Gastroesophageal sphincter (tissue), 4 donors: ENCODE measurements around the gene MAGEF1. TPM values are rescaled to one million over a fixed set of nuclear protein-coding genes. Genes with fewer than 3 reads are reported as not detected.
A peak's percentile ranks its signal among the peaks of the same experiment; 100 is the strongest.

Source experiments
- ATAC-seq: fragments of 150-250 bp; one replicate; pipeline ENCODE4 v1.9.1; 2016; ENCODE audit warnings: mild to moderate bottlenecking, moderate library complexity
- H3K27ac ChIP-seq, 4 donors: fragments of 200-600 bp; sonication (generic) in 3 of 4; 1 replicate in 3 of 4; 2 replicates in 1 of 4; pipeline ENCODE4 v1.5.1; 2016 to 2019
- H3K27me3 ChIP-seq: fragments of 200-600 bp; sonication (generic); one replicate; pipeline ENCODE4 v1.5.1; 2019
- H3K36me3 ChIP-seq, 2 donors: fragments of 200-600 bp; sonication (generic); one replicate each; pipeline ENCODE4 v1.5.1; 2019; ENCODE audit warnings: control low read depth in 1 of 2
- H3K4me1 ChIP-seq, 3 donors: fragments of 200-600 bp; sonication (generic); 1 replicate in 2 of 3; 2 replicates in 1 of 3; pipeline ENCODE4 v1.5.1; 2016 to 2019; ENCODE audit warnings: control low read depth in 2 of 3
- H3K4me3 ChIP-seq, 2 donors: fragments of 200-600 bp; sonication (generic); one replicate each; pipeline ENCODE4 v1.5.1; 2019; ENCODE audit warnings: mild to moderate bottlenecking in 1 of 2, moderate library complexity in 1 of 2
- H3K9me3 ChIP-seq, 3 donors: fragments of 200-600 bp; sonication (generic); one replicate each; pipeline ENCODE4 v1.5.1; 2017 to 2019; ENCODE audit warnings: control low read depth in 2 of 3
- EP300 ChIP-seq: sonication (generic); formaldehyde crosslinking; IDR thresholded peaks from one replicate; pipeline ENCODE4 v1.6.1; 2017; ENCODE audit warnings: antibody characterized with exemption, mild to moderate bottlenecking
- POLR2A ChIP-seq, 2 donors: fragments of 450-650 bp; IDR thresholded peaks; one replicate each; pipeline ENCODE4 v1.6.1; 2017; ENCODE audit warnings: antibody characterized with exemption in 2 of 2, mild to moderate bottlenecking in 2 of 2, moderate library complexity in 1 of 2
- POLR2AphosphoS5 ChIP-seq: sonication (generic); formaldehyde crosslinking; IDR thresholded peaks from one replicate; pipeline ENCODE4 v1.6.1; 2017; ENCODE audit warnings: antibody characterized with exemption
- WGBS, 2 donors: methylation state at CpG; one replicate each; pipeline ENCODE4 v1.1.5; 2018; ENCODE audit warnings: low coverage in 1 of 2; 5-methylcytosine and 5-hydroxymethylcytosine counted together
- total RNA-seq, 4 donors: library from RNA; depleted of rRNA; stranded (reverse); fragments of >200 nt; gene quantifications; one replicate each; pipeline ENCODE4 v1.1.0, GENCODE V29; 2016
- TF ChIP-seq, protein P1 (sequence below), 4 experiments: fragments of 200-600 bp in 2 of 4; fragments of 450-650 bp in 2 of 4; sonication (generic) in 1 of 4; IDR thresholded peaks; one replicate each; pipeline ENCODE4 v1.5.1; 2017 to 2019; ENCODE audit warnings: antibody characterized with exemption in 4 of 4, mild to moderate bottlenecking in 2 of 4, moderate library complexity in 2 of 4

MAGEF1 gene
- total RNA-seq, 4 donors from 2014 or later = 36.9 to 47.8 (median 41.9) TPM

DNA sequence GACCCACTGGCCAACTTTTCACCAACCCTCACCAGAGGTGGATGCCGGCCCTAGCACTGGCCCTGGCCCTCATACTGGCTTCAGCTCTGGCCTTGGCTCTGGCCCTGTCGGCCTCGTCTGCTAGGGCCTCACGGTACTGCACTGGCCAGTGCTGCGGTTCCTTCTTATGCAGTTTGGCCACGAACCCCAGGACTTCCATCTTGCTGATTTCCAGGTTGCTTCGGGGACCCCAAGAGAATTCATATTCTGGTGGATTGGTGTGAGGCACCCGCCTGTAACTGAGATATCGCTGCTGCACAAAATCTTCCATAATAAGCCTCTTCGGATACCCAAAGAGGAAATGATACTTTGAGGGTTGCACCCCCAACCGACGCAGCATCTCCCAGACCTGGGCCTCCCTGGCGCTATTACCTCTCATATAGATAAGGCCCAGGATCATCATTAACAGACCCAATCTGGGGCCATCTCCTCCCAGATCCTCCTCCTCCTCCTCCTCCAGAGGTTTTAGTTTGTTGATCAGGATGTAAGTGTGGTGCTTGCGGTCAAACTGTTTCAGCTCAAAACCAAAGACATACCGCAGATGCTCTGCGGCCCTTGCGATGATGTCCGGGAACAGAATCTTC, 883 bp downstream of the MAGEF1 start:
- Histone ChIP-seq H3K36me3 (no peaks in the 10 kb centered on the region), H3K4me3 (peak overlapping the region; percentile 58 to 80), H3K4me1 (peaks cover 4 to 28% (median 14%) of the 10 kb centered on the region in 3 donors), H3K27ac (peak overlapping the region; percentile 70 to 98 (median 92)), H3K9me3 (no peaks in the 10 kb centered on the region), H3K27me3 (no peaks in the 10 kb centered on the region)
- no peak for ATAC-seq
- 9 to 10% methylated on average over 6 to 8 of the region's 18 CpGs for WGBS, 2 donors
- TF ChIP-seq POLR2A (IDR thresholded peaks at IDR 0.05) (no peak), EP300 (no peak), POLR2AphosphoS5 (no peak)
- TF ChIP-seq, protein P1, sequence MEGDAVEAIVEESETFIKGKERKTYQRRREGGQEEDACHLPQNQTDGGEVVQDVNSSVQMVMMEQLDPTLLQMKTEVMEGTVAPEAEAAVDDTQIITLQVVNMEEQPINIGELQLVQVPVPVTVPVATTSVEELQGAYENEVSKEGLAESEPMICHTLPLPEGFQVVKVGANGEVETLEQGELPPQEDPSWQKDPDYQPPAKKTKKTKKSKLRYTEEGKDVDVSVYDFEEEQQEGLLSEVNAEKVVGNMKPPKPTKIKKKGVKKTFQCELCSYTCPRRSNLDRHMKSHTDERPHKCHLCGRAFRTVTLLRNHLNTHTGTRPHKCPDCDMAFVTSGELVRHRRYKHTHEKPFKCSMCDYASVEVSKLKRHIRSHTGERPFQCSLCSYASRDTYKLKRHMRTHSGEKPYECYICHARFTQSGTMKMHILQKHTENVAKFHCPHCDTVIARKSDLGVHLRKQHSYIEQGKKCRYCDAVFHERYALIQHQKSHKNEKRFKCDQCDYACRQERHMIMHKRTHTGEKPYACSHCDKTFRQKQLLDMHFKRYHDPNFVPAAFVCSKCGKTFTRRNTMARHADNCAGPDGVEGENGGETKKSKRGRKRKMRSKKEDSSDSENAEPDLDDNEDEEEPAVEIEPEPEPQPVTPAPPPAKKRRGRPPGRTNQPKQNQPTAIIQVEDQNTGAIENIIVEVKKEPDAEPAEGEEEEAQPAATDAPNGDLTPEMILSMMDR (IDR thresholded peaks at IDR 0.05) = no peak

DNA sequence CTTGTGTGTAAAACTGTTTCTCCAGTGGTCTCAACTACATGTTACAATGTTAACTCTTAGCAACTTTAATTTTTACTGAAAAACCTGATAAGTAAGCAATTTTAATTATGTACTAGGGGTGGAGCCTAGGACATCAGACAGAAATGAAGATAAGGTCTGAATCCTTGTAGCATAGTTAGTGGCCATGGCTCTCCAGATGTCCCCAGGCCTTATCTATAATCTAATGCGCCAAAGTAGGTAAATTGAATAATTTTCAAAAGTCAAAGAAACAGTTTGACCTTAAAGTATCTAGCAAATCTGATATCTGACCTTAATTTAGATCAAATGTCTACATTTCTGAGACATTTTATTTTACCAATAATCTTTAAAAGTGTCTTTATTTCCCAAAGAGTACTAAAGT, 8.2 kb downstream of the MAGEF1 start:
- 92 to 100% methylated on average over 1 of the region's 1 CpG for WGBS, 2 donors
- Histone ChIP-seq H3K27ac (no peak overlapping the region), H3K4me1 (no peaks in the 10 kb centered on the region), H3K36me3 (no peaks in the 10 kb centered on the region), H3K9me3 (no peaks in the 10 kb centered on the region), H3K4me3 (no peak overlapping the region), H3K27me3 (no peaks in the 10 kb centered on the region)
- no peak for ATAC-seq
- no peak for TF ChIP-seq POLR2A (IDR thresholded peaks at IDR 0.05)
- TF ChIP-seq POLR2AphosphoS5 = no peak
- TF ChIP-seq, protein P1 (IDR thresholded peaks at IDR 0.05) = no peak
- TF ChIP-seq EP300 = no peak

DNA sequence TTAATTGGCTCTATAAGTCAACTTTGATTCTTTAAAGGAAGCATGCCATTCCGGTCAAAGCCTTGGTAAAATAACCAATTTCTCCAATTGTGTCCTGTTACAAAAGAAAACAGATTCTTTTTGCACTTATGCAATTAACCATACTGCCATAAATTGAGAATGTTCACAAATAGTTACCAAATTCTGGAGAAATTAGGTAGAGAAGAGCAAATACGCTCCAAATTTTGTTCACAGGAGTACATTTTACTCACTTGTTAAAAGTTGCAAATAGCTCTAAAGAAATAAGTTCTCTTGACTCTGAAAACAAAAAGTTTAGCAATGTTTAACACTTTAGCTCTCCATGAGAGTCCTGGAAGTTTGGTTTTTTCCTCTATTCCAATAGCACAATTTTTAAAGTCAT, 11.1 kb downstream of the MAGEF1 start:
- no peaks in the 10 kb centered on the region for H3K36me3 ChIP-seq
- 93 to 100% methylated on average over 2 of the region's 2 CpGs for WGBS, 2 donors
- no peaks in the 10 kb centered on the region for H3K4me1 ChIP-seq
- H3K4me3 ChIP-seq = no peak overlapping the region
- no peaks in the 10 kb centered on the region for H3K27me3 ChIP-seq
- no peaks in the 10 kb centered on the region for H3K9me3 ChIP-seq
- H3K27ac ChIP-seq = no peak overlapping the region
- no peak for ATAC-seq
- TF ChIP-seq, protein P1 (IDR thresholded peaks at IDR 0.05) = no peak
- no peak for TF ChIP-seq POLR2AphosphoS5

DNA sequence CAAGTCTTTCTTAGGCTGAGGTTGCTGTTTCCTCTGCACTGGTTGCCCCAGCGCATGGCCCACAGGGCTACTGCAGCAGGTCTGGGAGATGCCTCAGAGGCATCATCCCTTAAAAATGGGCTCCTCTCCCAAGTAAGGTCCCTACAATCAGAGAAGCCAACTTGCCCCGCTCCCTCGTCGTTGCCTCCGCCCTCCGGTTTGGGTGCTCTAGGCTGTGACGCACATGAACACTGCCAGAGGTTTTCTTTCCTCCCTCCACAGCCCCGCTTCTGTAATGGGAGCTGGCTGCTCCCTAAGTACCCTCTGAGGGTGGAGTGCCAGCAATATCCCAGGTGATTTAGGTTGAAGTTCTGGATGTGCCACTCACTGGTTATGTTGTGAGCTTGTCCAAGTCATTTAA, 14.0 kb downstream of the MAGEF1 start:
- WGBS, 2 donors = 100% methylated on average over 2 of the region's 8 CpGs; no CpG with 5 or more reads in 1 of the 2 donors

DNA sequence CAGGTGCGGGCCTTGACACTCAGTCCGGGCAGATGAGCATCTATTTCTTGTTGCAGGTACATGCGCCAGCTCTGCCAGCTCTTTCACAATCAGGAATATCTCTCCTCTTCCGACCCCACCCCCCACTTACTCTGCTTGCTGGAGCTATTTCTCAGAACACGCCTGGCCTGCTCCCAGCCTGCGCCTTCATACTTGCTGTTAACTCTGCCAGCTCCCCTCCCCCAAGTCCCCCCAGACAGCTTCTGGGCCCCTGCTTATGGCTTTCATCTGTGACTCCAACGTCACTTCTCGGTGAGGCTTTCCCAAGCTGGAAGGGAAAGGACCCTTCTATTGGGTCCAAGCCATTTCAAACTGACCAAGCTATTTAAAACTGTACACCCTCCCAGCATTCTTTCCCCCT, 15.2 kb downstream of the MAGEF1 start:
- H3K36me3 ChIP-seq = no peaks in the 10 kb centered on the region
- no peak for TF ChIP-seq POLR2AphosphoS5
- no peak for TF ChIP-seq EP300
- TF ChIP-seq, protein P1 (IDR thresholded peaks at IDR 0.05) = no peak
- TF ChIP-seq POLR2A (IDR thresholded peaks at IDR 0.05) = no peak
- no peak for ATAC-seq

More for the DNA sequence above, 14.0 kb downstream of the MAGEF1 start:
- no peak for ATAC-seq
- H3K4me3 ChIP-seq = no peak overlapping the region
- H3K4me1 ChIP-seq = peaks cover 0 to 19% (median 0%) of the 10 kb centered on the region in 3 donors
- H3K27ac ChIP-seq = no peak overlapping the region
- TF ChIP-seq EP300 = no peak
- TF ChIP-seq POLR2AphosphoS5 = no peak
- TF ChIP-seq, protein P1 (IDR thresholded peaks at IDR 0.05) = no peak
- TF ChIP-seq POLR2A (IDR thresholded peaks at IDR 0.05) = no peak
- H3K27me3 ChIP-seq = no peaks in the 10 kb centered on the region
- no peaks in the 10 kb centered on the region for H3K9me3 ChIP-seq
- no peaks in the 10 kb centered on the region for H3K36me3 ChIP-seq

More for the DNA sequence above, 15.2 kb downstream of the MAGEF1 start:
- Histone ChIP-seq H3K4me3 (no peak overlapping the region), H3K27me3 (no peaks in the 10 kb centered on the region), H3K9me3 (no peaks in the 10 kb centered on the region), H3K4me1 (peaks cover 0 to 29% (median 0%) of the 10 kb centered on the region in 3 donors), H3K27ac (no peak overlapping the region)
- WGBS, 2 donors = 55 to 56% methylated on average over 5 to 8 of the region's 8 CpGs
